DMS 273 (cell line): ENCODE data around the gene CAPNS2.
"Not testable (repeated sequence)": the region's sequence is repeated elsewhere in the genome, so short reads cannot be mapped to it uniquely, and the experiment has no call there.

Experiments
- DNase-seq: peaks from one replicate; lab custom pipeline; 2025; ENCODE audit not compliant: unreplicated experiment; lab: John Stamatoyannopoulos, UW

Gene CAPNS2

DNA sequence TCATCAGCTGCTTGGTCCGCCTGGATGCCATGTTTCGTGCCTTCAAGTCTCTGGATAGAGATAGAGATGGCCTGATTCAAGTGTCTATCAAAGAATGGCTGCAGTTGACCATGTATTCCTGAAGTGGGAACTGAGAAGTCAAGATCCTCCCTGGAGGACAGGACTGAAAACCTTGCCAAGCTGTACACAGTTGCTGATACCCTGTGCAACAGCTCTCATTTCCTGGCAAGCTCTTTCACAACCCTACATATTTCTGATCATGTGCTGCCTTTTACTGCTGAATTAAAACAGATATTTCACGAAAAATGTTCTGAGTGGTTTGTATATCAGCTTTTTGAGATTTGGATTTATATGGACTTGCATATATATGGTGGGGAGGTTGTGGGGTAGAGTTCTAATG is 898 bp downstream of the CAPNS2 start:
- DNase-seq = no peak

DNA sequence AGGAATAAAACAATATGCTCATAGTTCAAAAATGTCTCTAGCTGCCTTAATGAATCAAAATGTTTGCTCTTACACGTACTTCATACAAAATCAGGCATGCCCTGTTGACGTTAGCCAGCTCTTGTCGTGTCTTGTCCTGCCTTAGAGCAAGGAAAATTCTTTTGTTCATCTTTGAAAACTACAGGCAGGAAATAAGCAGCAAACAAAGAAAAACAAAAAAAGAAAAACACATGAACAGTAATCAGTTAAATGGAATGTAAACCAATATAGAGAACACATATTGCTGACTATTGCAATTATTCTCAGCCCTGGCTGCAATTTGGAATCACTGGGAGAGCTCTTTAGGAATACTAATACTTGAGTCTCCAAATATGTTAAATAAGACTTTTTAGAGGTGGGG is 1.7 kb downstream of the CAPNS2 start:
- no peak for DNase-seq

DNA sequence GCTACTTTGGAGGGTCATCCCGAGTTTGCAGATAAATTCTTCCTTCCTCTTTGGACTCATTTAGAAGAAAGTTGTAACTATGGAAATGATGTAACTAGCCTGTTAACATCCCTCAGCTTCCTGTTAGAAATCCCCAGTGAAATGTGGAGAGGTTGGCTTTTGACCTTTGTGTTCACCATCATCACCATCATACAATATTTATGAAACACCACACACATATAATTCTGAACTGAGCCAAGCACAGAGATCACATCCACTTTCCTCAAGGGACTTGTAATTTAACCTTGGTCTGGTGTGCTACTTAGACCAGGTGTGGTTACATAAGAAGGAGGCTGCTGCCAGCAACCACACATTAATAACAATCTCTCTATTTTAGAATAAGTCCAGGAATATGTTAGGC is 2.5 kb downstream of the CAPNS2 start:
- DNase-seq = peak; percentile 20

DNA sequence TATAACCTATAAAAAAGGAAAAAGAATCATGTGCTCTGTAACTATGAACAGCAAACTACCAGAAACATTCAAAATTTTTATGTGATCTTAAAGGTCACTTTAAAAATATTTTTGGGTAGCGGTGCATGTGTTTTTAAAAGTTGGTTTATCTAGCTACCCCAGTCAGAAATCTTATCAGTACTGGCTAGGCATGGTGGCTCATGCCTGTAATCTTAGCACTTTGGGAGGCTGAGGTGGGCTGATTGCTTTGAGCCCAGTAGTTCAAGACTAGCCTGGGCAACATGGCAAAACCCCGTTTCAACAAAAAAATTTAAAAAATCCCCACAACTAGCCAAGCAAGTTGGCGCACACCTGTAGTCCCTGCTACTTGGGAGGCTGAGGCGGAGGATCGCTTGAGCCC is 3.7 kb downstream of the CAPNS2 start:
- no peak for DNase-seq

DNA sequence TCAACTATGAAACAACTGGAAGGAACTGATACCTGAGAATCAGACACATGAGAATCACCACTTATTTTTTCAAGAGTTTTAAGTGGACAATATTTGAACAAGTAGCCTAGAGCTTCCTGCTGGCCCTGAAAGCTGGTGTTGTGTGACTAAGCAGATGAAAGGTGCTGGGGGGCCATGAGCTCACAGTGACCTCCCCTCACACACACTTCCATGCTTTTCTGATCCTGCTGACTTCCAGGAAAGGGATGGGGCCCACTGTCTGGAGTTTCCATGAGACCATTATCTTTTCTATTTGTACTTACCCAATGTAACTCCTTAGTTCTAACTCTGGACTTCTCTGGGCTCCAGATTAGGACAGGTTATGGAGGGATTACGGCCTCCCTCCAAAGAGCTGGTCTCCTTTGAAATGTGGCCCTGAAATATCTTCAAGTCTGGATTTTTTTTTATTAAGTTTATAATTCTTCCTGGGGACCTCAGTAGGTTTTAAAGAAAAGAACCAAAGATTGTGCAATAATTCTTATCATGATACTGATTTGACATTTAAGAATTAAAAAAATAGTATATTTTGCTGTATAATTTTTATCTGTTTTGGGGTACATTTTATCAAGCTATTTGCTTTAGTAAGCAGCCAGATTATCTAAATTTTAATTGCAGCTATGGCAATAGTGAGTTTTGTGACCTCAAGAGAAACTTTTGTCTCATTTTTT is 4.9 kb downstream of the CAPNS2 start:
- no peak for DNase-seq

DNA sequence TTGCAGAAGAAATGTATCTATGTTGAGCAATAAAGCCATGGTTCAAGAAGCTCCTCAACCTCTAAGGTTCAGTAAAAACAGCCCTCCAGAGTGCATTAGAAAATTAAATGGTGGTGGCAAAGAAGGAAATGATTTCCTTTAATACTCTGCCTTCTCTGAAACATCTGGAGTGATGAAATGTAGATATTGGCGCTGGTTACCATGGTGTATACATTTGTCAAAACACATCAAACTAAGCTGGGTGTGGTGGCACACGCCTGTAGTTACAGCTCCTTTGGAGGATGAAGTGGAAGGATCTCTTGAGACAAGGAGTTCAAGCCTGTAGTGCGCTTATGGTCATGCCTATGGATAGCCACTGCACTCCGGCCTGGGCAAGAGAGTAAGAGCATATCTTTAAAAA is 6.0 kb downstream of the CAPNS2 start:
- no peak for DNase-seq

DNA sequence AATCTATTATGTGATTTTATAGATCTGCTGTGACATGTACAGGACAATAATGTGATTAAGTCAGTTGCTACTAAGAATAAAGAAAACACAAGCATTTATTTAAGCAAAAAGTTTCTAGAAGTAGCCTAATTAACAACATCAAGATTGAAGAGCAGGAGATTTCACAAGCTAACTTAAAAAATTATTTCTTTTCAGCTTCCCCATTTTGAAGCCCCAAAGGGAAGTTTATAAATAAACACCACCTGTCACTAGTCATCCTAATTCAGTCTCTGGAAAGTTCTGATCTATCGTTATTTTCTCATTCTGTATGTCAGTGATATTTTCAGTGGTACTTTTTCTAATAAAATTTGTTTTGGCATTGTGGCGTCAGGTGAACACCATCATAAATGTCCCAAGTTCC is 8.3 kb downstream of the CAPNS2 start:
- DNase-seq = no peak

DNA sequence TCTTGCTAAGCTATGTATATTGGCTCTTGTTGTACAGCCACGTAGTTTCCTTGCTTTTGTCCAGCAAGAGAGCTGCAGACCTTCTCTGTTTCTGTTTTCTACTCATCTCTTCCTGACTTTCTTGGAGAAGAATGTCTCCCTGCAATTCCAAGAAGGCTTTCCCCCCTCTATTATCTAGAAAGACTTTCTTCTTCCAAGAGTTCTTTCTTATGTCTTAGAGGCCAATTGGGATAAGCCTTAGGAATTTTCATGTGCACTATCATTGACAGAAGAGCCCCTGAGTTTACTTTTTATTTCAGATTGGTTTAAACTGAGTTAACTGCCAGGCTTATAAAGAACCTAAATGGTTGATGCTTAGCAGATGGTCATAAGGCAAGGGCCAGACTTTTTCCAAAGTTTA is 9.0 kb downstream of the CAPNS2 start:
- DNase-seq = no peak

DNA sequence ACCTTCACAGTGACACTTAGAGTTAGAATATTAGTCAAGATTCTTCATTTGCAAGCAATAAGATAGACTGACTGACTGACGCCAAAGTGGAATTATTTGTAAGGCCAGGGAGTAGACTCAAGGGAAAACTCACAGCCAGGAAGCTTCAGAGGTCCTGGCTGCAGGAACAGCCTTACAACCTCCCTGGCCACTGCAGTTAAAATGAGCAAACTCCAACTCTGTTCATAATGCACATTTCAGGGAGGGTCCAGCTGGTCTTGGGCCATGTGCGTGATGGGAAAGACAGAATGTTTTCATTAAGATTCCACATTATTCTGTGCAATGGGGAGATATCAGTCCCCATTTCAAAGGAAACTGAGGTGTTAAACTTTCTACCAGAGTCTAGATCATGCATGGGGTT is 9.9 kb downstream of the CAPNS2 start:
- DNase-seq = no peak

DNA sequence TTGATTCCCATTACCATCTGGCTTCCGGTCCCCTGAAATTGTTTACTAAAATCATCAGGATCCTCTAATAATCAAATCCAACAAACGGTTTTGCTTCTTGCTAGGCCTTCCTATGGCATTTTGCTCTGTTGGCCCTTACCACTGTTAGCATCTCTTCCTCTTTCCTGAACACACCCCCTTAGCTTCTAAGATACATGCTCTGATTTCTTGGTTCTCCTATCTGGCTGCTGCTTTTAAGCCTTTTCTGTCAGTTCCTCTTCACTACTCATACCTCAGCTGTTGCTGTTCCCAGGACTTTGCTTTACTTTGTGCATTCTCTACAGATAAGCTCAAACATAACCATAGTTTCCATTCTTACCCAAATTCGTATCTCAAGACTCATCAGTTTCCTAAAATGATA is 11.4 kb downstream of the CAPNS2 start:
- no peak for DNase-seq

DNA sequence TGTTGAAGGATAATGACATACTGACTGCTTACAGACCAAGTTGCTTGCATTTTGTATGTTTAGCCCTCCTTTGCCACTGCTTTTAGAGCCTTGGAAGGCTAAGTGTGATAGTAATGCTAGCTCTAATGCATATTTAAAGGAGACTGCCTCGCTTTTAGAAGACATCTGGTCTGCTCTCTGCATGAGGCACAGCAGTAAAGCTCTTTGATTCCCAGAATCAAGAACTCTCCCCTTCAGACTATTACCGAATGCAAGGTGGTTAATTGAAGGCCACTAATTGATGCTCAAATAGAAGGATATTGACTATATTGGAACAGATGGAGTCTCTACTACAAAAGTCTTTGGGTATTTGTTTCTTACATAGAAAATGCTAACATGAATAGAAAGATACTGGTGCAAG is 19.1 kb downstream of the CAPNS2 start:
- peak; percentile 19 for DNase-seq

DNA sequence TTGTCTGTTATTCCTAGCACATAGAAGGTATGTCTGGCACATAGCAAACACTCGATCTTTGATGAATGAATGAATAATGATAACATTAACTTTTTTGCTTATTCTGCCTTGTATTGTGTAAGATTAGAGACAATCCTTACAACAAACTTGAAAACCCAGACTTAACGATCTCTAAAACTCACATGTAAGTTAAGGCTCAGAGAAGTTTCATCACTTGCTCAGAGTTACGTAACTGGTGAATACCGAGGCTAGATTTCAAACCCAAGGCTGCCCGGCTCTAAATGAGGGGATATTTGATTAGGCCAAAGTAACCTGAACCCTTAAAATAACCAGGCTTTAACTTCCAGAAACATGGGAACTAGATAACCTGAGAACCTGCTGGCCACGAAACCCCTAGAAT is 22.3 kb downstream of the CAPNS2 start:
- DNase-seq = no peak

DNA sequence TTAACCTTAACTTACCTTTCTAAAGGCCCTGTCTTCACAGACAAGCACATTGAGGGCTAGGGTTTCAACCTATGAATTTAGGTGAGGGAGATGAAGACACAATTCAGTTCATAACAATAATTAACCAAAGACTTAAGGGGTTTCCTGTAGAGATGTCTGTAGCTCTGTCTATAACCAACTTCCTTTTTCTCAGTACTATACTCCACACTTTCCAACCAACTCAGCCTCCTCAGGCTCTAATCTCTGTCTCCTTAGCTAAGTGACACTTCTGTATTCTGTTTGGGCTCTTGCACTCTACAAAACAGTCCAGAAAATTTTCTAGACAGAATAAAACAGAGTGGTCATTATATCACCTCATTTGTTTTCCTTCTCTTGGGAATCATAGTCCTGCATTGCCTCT is 25.8 kb downstream of the CAPNS2 start:
- DNase-seq = no peak

DNA sequence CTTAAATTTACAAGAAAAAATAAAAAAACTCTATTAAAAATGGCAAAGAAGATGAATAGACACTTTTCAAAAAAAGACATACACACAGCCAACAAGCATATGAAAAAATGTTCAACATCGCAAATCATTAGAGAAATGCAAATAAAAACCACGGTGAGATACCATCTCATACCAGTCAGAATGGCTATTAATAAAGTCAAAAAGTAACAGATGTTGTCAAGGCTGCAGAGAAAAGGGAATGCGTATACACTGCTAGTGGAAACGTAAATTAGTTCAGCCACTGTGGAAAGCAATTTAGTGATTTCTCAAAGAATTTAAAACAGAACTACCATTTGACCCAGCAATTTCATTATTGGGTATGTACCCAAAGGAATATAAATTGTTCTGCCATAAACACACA is 31.4 kb downstream of the CAPNS2 start:
- peak; percentile 10 for DNase-seq

DNA sequence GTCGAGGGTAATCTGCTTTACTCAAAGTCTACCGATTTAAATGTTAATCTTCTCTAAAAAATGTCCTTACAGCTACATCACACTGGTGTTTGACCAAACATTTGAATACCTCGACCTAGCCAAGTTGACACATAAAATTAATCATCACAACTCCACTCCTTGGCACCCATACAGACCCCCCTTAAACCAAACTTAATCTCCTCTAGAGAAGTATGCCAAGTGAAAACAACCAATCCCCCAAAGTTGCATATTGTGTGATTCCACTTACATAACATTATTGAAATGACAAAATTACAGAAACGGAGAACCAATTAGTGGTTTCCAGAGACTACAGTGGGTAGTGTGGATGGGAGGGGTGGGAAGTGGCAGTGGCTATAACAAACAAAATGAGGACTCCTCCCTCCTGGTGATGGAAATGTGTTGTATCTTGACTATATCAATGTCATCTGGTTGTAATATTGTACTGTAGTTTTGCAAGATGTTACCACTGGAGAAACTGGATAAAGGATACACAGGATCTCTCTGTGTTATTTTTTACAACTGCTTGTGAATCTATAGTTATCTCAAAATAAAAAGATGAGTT is 39.4 kb downstream of the CAPNS2 start:
- DNase-seq = no peak

DNA sequence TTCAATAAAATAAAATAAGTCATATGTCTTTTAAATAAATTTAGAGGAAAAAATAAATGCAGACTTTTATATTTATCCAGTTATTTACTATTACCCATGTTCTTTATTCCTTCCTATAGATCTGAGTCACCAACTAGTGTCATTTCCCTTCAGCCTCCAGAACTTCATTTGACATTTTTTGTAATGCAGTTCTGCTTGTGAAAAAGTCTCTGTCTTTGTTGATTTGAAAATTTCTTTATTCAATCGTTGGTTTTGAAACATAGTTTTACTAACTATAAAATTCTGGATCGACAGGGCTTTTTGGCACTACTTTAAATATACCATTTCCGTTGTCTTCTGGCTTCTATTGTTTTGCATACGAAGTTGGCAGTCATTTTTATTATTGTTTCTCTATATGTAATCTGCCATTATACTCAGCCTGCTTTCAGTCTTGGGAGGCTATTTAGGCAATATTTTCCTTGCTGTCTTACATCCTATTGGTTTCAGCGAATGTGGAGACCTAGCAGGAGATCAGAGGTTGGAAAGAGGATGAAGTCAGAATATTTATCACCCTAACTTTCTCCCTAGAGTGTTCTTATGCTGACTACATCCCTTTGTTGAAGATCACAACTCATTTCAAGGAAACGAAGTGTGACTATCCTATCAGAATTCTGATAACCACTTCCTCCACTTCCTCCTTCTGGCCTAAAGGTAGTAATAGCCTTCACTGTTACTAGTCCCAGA is 47.3 kb downstream of the CAPNS2 start:
- DNase-seq = no peak

DNA sequence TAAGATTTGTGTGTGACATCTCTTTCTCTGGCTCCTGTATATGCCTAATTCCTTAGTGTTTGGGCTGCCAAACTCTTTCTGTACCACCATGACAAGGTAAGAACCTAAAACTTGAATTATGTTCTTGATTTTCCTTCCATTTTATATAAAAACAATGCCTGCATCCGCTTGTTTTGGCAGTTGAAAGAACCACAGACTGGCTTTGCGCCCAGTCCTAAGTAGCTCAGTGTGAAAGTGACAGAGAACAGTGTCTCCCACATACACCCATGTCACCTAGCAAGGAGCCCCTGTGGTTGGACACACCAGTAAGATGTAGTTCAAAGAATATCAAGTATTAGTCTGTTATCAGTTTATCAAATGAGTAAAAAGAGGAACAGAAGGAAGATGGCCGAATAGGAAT is 48.6 kb downstream of the CAPNS2 start:
- no peak for DNase-seq

DNA sequence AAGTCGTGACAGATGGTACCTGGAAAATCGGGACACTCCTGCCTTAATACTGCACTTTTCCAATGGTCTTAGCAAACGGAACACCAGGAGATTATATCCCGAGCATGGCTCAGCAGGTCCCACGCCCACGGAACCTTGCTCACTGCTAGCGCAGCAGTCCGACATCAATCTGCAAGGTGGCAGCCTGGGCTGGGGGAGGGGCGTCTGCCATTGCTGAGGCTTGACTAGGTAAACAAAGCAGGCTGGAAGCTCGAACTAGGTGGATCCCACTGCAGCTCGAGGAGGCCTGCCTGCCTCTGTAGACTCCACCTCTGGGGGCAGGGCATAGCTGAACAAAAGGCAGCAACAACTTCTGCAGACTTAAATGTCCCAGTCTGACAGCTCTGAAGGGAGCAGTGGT is 49.2 kb downstream of the CAPNS2 start:
- DNase-seq = not testable (repeated sequence)
